GM18873 (cell line): ENCODE data around the gene ZDHHC8.

ENCODE experiments used
- ATAC-seq: cut with Tn5 transposase; IDR thresholded peaks from one replicate; pipeline ENCODE4 v1.9.1; 2021; ENCODE audit warnings: mild to moderate bottlenecking, moderate library complexity, moderate number of reproducible peaks; ENCODE audit not compliant: unreplicated experiment, low FRiP score

The ZDHHC8 gene

DNA sequence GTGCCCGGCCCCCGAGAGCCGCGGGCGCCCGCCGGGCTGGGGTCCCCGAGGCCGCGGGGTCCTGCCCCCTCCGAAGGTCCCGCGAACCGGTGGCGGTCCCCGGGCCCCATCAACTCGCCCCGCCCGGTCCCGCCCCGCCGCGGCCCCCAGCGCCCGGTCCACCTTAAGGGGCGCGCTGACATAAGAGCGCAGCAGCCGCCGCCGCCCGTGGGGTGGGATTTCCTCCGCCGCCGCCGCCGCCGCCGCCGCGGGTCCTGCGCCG lies at the start of gene ZDHHC8:
Gene ZDHHC8, plus strand, starts transcription at position 208 of the 262 bp plus-strand sequence. CDS start 144 bp downstream, outside the sequence.
- no peak for ATAC-seq

GRCh38 chr22:20083157-20083890 lies 48.3 kb upstream of the ZDHHC8 start:
- no peak for ATAC-seq

DNA sequence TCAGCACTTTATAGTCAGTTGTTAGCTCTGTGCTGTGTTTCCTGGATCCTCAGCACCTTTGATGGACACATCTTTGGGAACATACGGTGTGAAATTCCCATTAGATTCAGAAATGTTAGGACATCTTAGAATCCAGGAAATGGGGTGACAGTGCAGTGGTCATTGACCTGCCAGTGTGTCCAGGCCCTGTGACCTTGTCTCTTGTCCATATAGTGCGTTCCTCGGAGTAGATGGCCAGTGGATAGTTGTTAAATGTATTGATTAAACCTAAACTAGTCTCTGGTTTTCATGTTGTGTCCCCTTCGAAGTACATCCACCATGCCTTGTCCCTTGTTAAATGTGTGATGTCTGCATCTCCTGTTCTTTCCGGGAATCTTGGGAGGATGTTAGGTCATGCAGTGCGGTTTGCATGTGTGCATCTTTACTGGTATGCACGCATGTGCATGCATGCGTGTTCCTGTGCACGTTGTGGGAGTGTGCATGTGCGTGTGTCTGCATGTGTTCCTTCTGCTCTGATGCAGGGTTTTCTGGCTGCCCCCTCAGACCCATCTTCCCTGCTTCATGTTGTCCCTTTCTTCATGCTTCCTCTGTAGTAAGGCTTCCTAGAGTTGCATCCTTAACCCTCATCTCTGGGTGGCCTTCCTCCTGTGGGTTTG lies 47.6 kb upstream of the ZDHHC8 start:
- no peak for ATAC-seq

DNA sequence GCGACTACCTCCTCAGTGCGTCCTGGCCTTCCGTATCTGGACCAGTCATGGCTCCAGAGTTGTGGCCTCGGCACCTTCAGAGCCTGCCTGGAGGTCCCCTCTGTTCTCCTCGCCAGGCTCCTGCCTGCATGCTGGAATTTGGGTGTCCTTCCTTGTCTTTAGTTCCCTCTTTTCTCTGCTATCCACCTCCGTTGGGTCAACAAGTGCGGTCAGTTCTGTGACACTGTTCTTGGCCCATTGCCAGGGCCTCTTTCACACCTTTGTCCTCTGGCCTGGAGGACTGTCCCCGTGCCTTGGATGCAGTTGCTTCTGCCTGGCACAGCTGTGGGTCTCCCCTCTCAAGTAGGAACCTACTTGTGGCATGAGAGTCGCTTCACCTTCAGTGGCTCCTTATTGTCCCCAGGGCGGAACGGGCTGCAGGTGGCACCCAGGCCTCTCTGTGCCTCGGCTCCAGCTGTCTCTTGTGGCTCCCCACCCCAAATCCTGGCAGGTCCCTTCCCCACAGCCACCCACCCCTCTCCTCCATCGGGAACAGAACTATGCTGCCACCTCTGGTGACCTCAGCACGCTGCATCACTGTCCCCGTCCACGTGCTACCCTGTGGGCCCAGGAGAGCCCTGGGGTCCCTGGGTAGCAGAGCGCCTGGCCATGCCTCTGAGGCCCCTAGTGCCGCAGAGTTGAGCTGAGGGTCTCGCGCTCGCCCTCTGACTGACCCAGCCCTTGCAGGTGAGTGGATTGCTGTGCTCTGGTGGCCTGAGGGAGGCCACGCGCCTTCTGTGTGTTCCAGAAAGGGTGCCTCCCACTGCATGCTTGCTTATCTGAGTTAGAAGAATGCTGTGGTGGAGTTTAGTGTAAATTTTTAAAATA lies 46.8 kb upstream of the ZDHHC8 start:
- ATAC-seq: no peak

- no peak for ATAC-seq
These were observed 46.0 kb upstream of the ZDHHC8 start for GRCh38 chr22:20085651-20086050.

DNA sequence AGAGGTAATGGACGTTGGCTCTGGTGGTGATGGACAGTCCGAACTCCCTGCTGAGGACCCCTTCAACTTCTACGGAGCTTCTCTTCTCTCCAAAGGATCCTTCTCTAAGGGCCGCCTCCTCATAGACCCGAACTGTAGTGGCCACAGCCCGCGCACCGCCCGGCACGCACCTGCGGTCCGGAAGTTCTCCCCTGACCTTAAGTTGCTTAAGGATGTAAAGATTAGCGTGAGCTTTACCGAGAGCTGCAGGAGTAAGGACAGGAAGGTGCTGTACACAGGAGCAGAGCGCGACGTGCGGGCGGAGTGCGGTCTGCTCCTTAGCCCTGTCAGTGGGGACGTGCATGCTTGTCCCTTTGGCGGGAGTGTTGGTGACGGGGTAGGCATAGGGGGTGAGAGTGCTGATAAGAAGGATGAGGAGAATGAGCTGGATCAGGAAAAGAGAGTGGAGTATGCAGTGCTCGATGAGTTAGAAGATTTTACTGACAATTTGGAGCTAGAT lies 45.5 kb upstream of the ZDHHC8 start:
- ATAC-seq: no peak

GRCh38 chr22:20086763-20087162 lies 44.8 kb upstream of the ZDHHC8 start:
- ATAC-seq: no peak

GRCh38 chr22:20087319-20088262 lies 44.0 kb upstream of the ZDHHC8 start:
- no peak for ATAC-seq

DNA sequence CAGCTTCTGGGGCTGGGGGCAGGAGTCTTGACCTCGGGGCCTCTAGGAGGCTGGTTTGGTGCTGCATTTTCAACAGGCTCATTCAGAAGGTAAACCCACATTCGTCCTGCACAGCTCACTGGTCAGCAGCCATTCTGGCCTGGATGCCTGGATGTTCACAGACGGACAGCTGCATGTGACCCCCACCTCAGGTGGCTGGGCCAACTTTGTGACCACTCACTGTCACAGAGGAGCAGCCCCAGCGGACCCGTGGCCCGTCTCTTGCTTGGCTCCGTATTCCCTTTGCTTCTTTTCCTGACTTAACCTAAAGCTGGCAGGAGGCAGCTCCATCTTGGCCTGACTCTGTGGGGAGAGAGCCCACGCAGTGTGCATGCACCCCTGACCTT lies 43.3 kb upstream of the ZDHHC8 start:
- ATAC-seq: no peak

GRCh38 chr22:20089226-20089976 lies 42.2 kb upstream of the ZDHHC8 start:
- ATAC-seq: no peak

DNA sequence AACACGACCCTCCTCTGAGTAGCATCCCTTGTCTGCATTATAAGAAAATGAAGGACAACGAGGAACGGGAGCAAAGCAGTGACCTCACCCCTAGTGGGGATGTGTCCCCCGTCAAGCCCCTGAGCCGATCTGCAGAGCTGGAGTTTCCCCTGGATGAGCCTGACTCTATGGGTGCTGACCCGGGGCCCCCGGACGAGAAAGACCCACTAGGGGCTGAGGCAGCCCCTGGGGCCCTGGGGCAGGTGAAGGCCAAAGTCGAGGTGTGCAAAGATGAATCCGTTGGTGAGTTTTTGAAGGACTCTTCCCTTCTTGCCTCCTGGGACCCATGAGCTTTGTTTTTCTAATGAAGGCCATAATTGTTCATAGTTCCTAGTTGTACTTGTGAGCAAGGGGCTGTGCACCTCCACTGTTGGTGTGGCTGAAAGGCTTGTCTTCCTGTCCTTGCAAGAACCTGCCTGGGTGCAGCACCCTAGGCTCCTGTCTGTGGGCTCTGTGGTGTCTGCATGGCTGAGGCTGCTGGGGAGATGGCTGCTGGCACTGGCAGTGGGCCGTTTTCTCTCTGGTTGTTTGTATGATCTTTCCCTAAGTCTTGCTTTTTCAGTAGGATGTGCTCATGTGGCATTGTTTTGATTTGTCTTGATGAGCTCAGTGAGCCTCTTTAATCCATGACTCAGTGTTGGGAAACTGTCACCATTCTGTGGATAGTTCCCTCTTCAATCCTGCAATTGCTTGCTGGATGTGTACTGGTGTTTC lies 41.5 kb upstream of the ZDHHC8 start:
- no peak for ATAC-seq

DNA sequence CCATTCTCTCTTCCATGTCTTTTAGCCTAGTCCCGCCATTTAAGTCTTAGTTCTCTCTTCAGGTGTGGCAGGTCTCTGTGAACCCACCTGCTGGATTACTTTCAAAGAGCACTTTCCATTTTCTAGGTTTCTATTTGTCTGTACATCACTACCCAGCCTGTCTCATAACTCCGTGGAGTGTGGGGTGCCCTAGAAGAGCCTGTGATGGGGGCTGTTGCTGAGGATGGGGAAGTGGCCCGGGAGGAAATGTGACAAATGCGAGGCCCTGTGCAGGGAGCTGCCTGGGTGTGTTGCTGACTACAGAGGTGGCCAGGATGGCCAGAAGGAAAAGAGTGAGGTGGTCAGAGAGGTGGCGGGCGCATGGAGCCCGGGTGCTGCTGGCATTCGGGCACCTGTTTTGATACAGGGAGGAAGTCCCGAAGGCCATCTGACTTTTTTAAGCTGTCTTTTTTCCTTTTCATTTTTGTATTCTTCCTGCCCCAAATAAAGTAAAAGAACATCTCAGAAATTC lies 40.8 kb upstream of the ZDHHC8 start:
- ATAC-seq: no peak

DNA sequence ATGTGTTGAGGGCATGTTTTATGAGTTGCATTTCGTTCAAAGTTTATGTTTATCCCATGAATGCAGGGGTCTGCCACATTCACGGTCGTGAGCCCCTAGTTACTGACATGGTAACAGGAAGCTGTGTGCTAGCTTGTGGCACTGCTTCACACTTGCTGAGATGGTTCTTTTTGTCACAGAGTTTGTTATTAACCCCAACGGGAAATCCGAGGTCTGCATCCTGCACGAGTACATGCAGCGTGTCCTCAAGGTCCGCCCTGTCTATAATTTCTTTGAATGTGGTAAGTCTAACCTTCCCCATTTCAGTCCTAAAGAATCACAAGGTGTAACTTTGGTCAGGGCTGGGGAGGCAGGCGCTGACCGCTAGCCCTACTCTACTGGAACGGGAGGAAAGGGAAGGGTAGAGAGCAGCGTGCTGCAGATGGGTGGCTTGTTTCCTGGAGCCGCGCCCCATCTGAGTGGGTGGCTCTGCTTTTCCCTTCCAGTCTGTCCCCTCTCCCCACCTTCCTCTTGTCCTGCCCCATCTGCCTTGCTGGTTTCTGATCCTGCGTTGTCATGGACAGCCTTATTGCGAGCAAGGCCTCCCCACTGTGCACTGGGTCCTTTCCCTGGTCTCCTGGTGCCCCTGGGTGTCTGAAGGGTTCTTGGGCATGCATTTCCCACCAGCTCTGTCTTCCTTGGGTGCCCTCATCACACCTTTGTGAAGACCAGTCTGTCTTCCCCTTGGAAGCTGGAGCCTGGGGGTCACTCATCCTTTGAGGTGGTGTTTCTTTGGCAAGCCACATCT lies 39.7 kb upstream of the ZDHHC8 start:
- ATAC-seq: no peak

DNA sequence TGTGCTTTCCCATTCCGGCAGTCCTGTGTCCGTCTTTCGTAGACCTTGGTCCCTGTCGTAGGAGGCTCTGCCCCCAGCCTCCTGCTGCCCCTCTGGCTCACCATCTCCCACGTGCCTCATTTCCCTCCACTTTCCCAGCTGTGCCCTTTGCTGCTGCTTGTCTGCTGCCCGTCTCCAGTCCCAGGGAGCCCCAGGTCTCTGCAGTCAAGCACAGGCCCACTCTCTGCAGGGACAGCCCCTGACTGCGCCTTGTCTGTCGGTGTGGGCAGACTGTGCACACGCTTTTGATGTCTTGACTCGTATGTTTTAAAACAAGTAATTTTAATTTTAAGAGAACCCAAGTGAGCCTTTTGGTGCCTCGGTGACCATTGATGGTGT lies 39.1 kb upstream of the ZDHHC8 start:
- no peak for ATAC-seq

GRCh38 chr22:20093418-20094196 lies 38.0 kb upstream of the ZDHHC8 start:
- ATAC-seq: no peak

DNA sequence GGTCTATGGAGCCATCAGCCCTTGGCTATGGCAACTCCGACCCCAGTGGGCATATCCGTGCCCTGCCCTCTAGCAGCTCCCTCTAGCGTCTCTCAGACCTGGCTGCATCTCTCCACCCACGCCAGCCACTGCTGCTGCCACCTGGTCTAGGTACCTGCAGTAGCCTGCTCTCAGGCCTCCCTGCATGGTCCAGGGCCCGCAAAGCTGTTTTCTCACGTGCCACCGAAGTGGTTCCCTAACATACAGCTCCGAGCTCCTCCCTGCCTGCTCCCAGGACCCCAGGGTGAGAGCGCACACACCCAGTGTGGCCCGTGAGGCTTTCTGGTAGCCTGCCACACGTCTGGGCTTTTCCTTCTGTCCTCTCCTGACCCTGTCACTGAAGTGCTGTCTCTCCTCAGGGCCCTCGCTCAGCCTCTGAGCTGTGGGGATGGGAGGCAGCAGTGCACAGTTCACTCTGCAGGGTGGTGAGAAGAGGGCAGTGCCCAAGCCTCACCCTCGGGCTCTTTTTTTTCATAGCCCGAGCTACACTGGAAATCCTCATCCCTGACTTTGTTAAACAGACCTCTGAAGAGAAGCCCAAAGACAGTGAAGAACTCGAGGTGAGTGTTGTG lies 37.3 kb upstream of the ZDHHC8 start:
- no peak for ATAC-seq

GRCh38 chr22:20095521-20095920 lies 36.1 kb upstream of the ZDHHC8 start:
- ATAC-seq: no peak
